Tibial nerve (tissue), 4 donors: ENCODE measurements around the gene NPRL2. TPM values are rescaled to one million over a fixed set of nuclear protein-coding genes. Genes with fewer than 3 reads are reported as not detected.
A peak's percentile ranks its signal among the peaks of the same experiment; 100 is the strongest.

ENCODE experiments used
- DNase-seq, 2 donors: peaks; one replicate each; pipeline ENCODE4 v3.0.0-alpha.2; 2019; ENCODE audit warnings: low spot score in 2 of 2
- H3K27ac ChIP-seq, 4 donors: fragments of 200-600 bp; sonication (generic) in 3 of 4; one replicate each; pipeline ENCODE4 v1.5.1; 2017 to 2019; ENCODE audit warnings: mild to moderate bottlenecking in 1 of 4
- H3K27me3 ChIP-seq, 2 donors: fragments of 200-600 bp; sonication (generic) in 1 of 2; one replicate each; pipeline versions ENCODE4 v1.5.1 to v1.6.0; 2017 to 2019
- H3K36me3 ChIP-seq, 3 donors: fragments of 200-600 bp; sonication (generic); one replicate each; pipeline ENCODE4 v1.5.1; 2018 to 2019
- H3K4me1 ChIP-seq, 4 donors: fragments of 200-600 bp; sonication (generic) in 3 of 4; one replicate each; pipeline ENCODE4 v1.5.1; 2017 to 2019
- H3K4me3 ChIP-seq, 4 donors: fragments of 200-600 bp; sonication (generic) in 3 of 4; one replicate each; pipeline ENCODE4 v1.5.1; 2017 to 2019; ENCODE audit warnings: mild to moderate bottlenecking in 1 of 4, moderate library complexity in 1 of 4
- H3K9me3 ChIP-seq, 4 donors: fragments of 200-600 bp; sonication (generic) in 3 of 4; one replicate each; pipeline ENCODE4 v1.5.1; 2017 to 2019
- CTCF ChIP-seq, 5 experiments: fragments of 200-600 bp in 3 of 5; fragments of 450-650 bp in 2 of 5; sonication (generic) in 3 of 5; IDR thresholded peaks; one replicate each; pipeline ENCODE4 v1.5.1; 2016 to 2019; ENCODE audit warnings: antibody characterized with exemption in 5 of 5, mild to moderate bottlenecking in 3 of 5, moderate library complexity in 2 of 5
- EP300 ChIP-seq, 2 donors: sonication (generic); formaldehyde crosslinking; IDR thresholded peaks; one replicate each; pipeline ENCODE4 v1.6.1; 2017; ENCODE audit warnings: antibody characterized with exemption in 2 of 2, mild to moderate bottlenecking in 1 of 2
- POLR2A ChIP-seq, 2 donors: fragments of 450-650 bp; IDR thresholded peaks; one replicate each; pipeline ENCODE4 v1.6.1; 2017; ENCODE audit warnings: antibody characterized with exemption in 2 of 2, mild to moderate bottlenecking in 2 of 2, moderate library complexity in 2 of 2
- WGBS, 2 donors: methylation state at CpG; one replicate each; pipeline ENCODE4 v1.1.5; 2018; 5-methylcytosine and 5-hydroxymethylcytosine counted together
- total RNA-seq, 4 donors: library from RNA; depleted of rRNA; stranded (reverse); fragments of >200 nt; gene quantifications; one replicate each; pipeline ENCODE4 v1.1.0, GENCODE V29; 2016

The NPRL2 gene
- total RNA-seq, 4 donors from 2014 or later, result 22.7 to 35.2 (median 27.2) TPM

GRCh38 chr3:50355829-50356552, 5.4 kb upstream of the NPRL2 start:
- no peaks in the 10 kb centered on the region for H3K27me3 ChIP-seq
- 51 to 68% methylated on average over 4 to 5 of the region's 5 CpGs for WGBS, 2 donors
- no peak for TF ChIP-seq POLR2A (IDR thresholded peaks at IDR 0.05)
- no peak for TF ChIP-seq EP300 (IDR thresholded peaks at IDR 0.05)
- no peak for TF ChIP-seq CTCF (IDR thresholded peaks at IDR 0.05)
- DNase-seq, result no peak
- H3K36me3 ChIP-seq, result peaks cover 0 to 51% (median 12%) of the 10 kb centered on the region in 3 donors
- no peaks in the 10 kb centered on the region for H3K9me3 ChIP-seq
- H3K27ac ChIP-seq, result peak overlapping the region in 2 of 4 donors; percentile 24 to 97
- peaks cover 8 to 69% (median 41%) of the 10 kb centered on the region in 4 donors for H3K4me1 ChIP-seq
- peak overlapping the region in 2 of 4 donors; percentile 22 to 98 for H3K4me3 ChIP-seq

GRCh38 chr3:50354850-50355249, 4.3 kb upstream of the NPRL2 start:
- Histone ChIP-seq H3K36me3 (peaks cover 0 to 51% (median 12%) of the 10 kb centered on the region in 3 donors), H3K27me3 (no peaks in the 10 kb centered on the region), H3K4me1 (peaks cover 8 to 75% (median 45%) of the 10 kb centered on the region in 4 donors), H3K4me3 (no peak overlapping the region), H3K9me3 (no peaks in the 10 kb centered on the region), H3K27ac (no peak overlapping the region)
- no peak for TF ChIP-seq POLR2A (IDR thresholded peaks at IDR 0.05)
- TF ChIP-seq EP300 (IDR thresholded peaks at IDR 0.05), result no peak
- no peak for TF ChIP-seq CTCF (IDR thresholded peaks at IDR 0.05)
- WGBS, 2 donors, result 83 to 98% methylated on average over 5 to 7 of the region's 7 CpGs
- no peak for DNase-seq

GRCh38 chr3:50354186-50354764, 3.7 kb upstream of the NPRL2 start:
- peaks cover 8 to 81% (median 49%) of the 10 kb centered on the region in 4 donors for H3K4me1 ChIP-seq
- H3K36me3 ChIP-seq, result peaks cover 0 to 53% (median 12%) of the 10 kb centered on the region in 3 donors
- no peak overlapping the region for H3K27ac ChIP-seq
- WGBS, 2 donors, result 76 to 79% methylated on average over 5 of the region's 5 CpGs
- no peaks in the 10 kb centered on the region for H3K27me3 ChIP-seq
- H3K4me3 ChIP-seq, result no peak overlapping the region
- TF ChIP-seq POLR2A (IDR thresholded peaks at IDR 0.05) (no peak), CTCF (IDR thresholded peaks at IDR 0.05) (no peak), EP300 (IDR thresholded peaks at IDR 0.05) (no peak)
- H3K9me3 ChIP-seq, result no peaks in the 10 kb centered on the region
- no peak for DNase-seq

GRCh38 chr3:50353245-50354004, 2.9 kb upstream of the NPRL2 start:
- no peaks in the 10 kb centered on the region for H3K9me3 ChIP-seq
- no peaks in the 10 kb centered on the region for H3K27me3 ChIP-seq
- TF ChIP-seq EP300 (IDR thresholded peaks at IDR 0.05) (no peak), CTCF (IDR thresholded peaks at IDR 0.05) (no peak)
- no peak for DNase-seq
- H3K4me3 ChIP-seq, result no peak overlapping the region
- WGBS, 2 donors, result 74 to 79% methylated on average over 8 to 10 of the region's 12 CpGs
- H3K36me3 ChIP-seq, result peaks cover 0 to 62% (median 12%) of the 10 kb centered on the region in 3 donors
- H3K27ac ChIP-seq, result no peak overlapping the region
- H3K4me1 ChIP-seq, result peaks cover 8 to 83% (median 50%) of the 10 kb centered on the region in 4 donors
